NOMO-1 (cell line): ENCODE measurements around the gene SLC7A1.

Experiments
- DNase-seq, 2 experiments: peaks; one replicate each; lab custom pipeline; 2025; ENCODE audit not compliant: unreplicated experiment in 2 of 2; lab: John Stamatoyannopoulos, UW

Gene SLC7A1

DNA sequence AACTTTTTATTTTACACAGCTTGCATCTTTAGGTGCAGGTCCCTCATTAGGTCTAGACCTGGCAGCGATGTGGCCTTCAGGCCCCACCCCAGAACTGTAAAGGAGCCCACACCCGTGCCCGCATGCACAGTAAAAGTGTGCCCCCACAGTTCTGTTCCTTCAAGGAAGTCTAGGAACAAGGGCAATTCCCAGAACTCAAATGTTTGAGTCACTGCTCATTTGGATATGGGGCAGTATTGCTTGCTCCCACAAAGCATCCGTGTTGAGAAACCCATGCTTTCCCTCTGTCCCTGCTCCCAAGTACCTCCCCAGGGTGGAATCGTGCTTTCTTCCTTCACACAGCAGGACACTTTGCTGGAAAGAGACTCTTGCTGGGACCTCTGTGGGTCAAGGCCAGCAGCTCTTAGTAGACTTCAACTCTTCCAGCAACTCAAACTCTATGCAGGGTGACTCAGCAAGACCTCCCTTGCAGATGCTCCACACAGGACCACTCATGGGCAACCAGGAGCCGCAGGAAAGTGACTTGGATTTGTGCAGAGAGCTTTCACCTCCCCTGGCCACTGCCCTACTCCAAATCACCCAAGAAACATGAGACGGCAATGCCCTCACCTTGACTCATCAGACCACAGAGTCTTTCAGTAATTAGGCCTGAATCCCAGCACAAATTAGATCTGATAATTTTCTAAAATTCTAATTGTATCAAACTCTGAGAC is 12.3 kb downstream of the SLC7A1 start:
- DNase-seq = no peak

DNA sequence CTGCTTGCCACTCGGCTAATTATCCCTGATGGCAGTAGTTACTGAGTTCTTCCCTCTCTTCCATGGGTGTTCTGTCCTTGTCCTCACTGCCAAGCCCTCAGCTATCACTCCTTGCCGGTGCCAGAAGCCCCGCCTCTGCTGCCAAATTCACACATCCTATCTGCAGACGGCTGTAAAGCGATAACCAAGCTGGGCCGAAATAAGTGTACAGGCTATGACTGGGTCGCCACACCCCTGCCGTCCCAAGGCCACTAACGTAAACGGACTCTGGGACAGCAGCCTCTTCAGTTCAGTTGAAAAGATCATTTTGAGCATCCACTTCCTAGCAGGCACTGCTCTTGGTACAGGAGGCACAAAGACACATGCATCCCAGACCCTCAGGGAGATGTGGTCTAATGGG is 13.3 kb downstream of the SLC7A1 start:
- no peak for DNase-seq

DNA sequence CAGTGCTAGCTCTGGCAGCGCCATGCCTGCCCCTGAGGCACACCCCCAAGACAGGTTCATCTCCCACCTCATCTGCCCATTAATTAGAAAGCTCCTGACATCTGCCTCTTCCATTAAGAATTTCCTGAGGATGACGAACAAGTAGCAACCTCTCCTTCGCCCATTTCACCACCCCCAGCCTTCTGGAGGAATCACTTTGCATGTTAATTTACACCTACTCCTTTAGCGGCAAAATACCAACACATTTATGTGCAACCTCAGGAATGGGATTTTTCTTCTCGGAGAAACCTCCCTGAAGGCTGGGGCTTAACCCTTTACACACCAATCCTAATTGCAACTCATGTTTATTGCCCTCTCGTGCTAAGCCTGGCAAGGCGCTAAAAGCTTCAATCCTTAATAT is 13.8 kb downstream of the SLC7A1 start:
- no peak for DNase-seq

DNA sequence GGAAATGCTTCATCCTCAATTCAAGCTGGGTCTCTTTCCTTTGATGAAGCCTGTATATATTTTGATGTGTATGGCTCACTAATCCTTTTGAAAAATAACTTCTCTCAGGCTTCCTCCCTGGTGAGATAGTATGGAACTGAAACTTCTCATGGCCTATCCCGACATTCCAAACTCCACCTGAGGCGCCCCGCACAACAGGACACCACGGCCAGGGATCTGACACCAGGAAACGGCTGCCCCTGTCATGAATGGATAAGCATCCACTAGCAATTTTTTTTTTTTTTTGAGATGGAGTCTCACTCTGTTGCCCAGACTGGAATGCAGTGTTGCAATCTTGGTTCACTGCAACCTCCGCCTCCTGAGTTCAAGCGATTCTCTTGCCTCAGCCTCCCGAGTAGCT is 16.4 kb downstream of the SLC7A1 start:
- no peak for DNase-seq

GRCh38 chr13:29578300-29579085 is 17.0 kb downstream of the SLC7A1 start:
- no peak for DNase-seq

GRCh38 chr13:29577136-29578051 is 18.1 kb downstream of the SLC7A1 start:
- no peak for DNase-seq

- DNase-seq = no peak
Observed at GRCh38 chr13:29576581-29576980, 18.9 kb downstream of the SLC7A1 start.

DNA sequence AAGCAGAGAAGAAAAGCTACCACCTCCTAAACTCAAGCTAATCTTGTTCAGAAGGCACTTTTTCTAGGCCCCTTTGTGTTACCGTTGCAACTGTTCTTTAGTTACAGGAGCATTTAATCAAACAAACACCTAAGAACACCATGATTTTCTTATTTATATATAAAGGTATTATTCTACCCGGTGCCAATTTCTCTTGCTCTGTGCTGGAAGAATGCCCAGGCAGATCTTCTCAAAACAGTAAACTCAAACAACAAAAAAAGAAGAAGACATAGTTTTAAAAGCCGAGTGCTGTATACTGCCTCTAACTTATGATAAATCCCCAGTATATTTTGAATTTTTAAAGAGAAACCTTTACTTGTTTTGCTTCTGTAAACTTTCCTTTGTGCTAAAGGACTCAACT is 20.4 kb downstream of the SLC7A1 start:
- DNase-seq = no peak

GRCh38 chr13:29573190-29573589 is 22.3 kb downstream of the SLC7A1 start:
- DNase-seq = peak; percentile 36 to 60

- no peak for DNase-seq
Observed at GRCh38 chr13:29572575-29572974, 22.9 kb downstream of the SLC7A1 start.

- no peak for DNase-seq
Observed at GRCh38 chr13:29571876-29572570, 23.5 kb downstream of the SLC7A1 start.

- no peak for DNase-seq
Observed at GRCh38 chr13:29570051-29570654, 25.3 kb downstream of the SLC7A1 start.

GRCh38 chr13:29569253-29570050 is 26.0 kb downstream of the SLC7A1 start:
- DNase-seq = no peak

DNA sequence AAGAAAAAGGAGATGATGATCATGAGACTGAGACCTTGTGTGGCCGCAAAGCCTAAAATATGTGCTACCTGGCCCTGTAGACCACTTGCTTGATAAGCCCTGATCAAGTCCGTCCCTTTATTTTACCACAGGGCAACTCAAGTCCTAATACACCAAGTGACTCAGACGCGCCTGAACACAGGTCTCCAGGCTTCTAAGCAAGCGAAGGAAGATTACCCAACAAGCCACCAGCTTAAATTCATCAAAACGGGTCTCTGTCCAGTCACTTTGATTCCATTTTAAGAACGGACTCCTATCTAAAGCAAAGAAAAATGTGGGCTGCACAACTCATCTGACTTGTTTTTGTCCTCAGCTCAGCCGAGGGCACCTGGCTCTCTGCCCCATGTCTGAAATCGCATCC is 26.8 kb downstream of the SLC7A1 start:
- DNase-seq = no peak

- no peak for DNase-seq
Observed at GRCh38 chr13:29567411-29567810, 28.1 kb downstream of the SLC7A1 start.

GRCh38 chr13:29566206-29566605 is 29.3 kb downstream of the SLC7A1 start:
- DNase-seq = no peak

GRCh38 chr13:29564818-29565217 is 30.7 kb downstream of the SLC7A1 start:
- DNase-seq = no peak

DNA sequence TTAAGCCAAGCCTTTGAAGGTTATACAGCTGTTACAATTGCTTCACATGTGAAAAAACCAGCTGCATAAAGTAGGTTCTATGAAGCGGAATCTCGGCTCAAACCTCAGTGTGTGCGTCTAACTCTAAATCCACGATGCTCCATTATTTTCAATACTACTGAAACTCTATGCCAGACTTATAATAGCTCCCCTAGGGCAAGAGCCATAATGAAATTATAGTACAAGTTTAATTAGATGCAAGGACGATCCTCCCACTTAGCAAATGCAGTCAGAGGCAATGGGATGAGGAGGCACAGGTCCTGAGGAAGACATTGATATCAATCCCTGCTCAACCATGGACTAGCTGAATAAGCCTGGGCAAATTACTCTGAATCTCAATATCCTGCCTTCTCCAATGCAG is 31.1 kb downstream of the SLC7A1 start:
- no peak for DNase-seq

GRCh38 chr13:29563941-29564340 is 31.5 kb downstream of the SLC7A1 start:
- DNase-seq = no peak
